Stimulated activated CD4-positive, alpha-beta T cell treated with anti-CD3 and anti-CD28 coated beads, Interleukin-2, amount 100 ng/mL, for 48 hours (primary cell): ENCODE data around the gene ZSWIM1.

Experiments
- DNase-seq, 2 donors: peaks; one replicate each; pipeline ENCODE4 v3.0.0-alpha.2; 2020

Gene ZSWIM1

GRCh38 chr20:45880988-45881788 lies at the start of gene ZSWIM1:
TSS of gene ZSWIM1 (plus strand) at chr20:45881227. CDS start at chr20:45882593, 1,366 bp downstream.
- DNase-seq: peak; percentile 97 to 99

- no peak for DNase-seq
Measured at GRCh38 chr20:45832619-45833018, 48.4 kb upstream of the ZSWIM1 start.

DNA sequence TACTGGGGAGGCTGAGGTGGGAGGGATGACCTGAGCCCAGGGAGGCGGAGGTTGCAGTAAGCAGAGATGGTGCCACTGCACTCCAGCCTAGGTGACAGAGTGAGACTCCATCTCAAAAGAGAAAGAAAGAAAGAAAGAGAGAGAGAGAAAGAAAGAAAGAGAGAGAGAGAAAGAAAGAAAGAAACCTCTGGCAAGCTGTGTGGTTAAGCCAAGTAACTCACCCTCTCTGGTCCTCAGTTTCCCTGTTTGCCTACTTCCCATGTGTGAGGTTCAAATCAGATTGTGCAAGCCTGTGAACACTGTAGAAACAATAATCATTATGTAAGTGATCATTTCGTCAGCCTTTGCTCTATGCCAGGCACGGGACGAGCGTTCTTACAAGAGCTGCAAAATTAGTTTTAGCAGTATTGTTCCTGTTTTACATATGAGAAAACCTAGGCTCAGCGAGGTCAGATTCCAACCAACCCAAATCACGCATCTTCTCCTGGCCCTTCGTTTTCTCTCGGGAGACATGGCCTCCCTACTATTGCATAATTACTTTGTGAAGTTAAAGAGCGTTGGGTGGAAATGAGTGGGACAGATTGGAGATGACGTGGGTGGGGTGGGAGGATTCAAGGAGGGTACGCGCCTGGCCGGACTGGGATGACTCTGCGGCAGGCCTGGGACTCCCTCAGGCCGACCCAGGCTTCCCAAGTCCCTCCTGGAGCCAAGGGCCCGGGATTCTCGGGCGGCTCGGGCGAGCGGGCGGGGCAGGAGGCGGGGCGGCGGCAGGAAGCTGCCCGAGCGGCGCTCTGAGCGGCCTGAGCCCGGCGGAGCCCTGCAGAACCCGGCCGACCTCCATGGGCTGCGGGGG lies 47.8 kb upstream of the ZSWIM1 start, which contains the start of gene SNX21:
Gene SNX21 (plus strand): TSS at position 770 of the 853 bp plus-strand sequence. CDS start 121 bp downstream, outside the sequence.
- DNase-seq: peak in 1 of 2 donors; percentile 21

DNA sequence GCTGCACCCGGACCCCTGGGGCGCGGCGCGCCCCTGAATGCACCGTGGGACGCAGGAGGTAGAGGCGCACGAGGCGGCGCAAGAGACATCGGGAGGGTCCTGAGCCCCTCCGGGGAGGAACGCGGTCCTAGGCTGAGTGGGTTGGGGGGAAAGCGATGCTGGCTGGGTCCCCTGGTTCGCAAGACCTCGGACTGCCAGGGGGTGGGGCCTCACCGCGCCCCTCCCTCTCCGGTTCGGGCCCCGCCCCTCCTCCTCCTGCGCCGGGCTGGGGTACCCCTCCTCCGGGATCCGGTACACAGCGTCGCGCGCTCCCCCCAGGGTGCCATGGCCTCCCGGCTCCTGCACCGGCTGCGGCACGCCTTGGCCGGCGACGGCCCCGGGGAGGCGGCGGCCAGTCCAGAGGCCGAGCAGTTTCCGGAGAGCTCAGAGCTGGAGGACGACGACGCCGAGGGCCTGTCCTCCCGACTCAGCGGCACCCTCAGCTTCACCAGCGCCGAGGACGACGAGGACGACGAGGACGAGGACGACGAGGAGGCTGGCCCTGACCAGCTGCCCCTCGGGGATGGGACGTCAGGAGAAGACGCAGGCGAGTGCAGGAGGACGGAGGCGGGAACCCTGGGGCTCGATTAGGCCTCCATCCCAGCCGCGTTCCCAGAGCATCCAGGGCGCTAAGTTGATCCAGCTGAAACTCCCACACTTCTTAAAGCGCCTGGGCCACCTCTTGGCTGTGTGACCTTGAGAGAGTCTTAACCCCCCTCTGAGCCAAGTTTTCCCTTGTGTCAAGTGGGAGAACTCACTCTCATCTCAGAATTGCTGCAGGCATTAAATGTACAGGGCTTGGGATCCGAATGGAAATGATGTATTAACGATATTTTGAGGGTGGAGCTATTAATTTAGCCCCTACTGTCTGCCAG lies 46.9 kb upstream of the ZSWIM1 start:
- DNase-seq: peak in 1 of 2 donors; percentile 36

DNA sequence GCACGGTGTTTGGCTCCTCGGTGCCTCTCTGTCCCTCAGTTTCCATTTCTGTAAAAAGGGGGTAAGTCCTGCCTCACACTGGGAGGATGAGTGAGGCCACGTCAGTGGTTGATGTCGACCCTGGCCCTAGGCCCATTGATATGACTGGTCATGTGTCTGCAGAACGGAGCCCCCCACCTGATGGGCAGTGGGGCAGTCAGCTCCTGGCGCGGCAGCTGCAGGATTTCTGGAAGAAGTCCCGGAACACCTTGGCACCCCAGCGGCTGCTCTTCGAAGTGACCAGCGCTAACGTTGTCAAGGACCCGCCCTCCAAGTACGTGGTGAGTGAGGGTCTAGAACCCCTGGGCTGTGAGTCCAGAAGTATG lies 46.2 kb upstream of the ZSWIM1 start:
- no peak for DNase-seq

DNA sequence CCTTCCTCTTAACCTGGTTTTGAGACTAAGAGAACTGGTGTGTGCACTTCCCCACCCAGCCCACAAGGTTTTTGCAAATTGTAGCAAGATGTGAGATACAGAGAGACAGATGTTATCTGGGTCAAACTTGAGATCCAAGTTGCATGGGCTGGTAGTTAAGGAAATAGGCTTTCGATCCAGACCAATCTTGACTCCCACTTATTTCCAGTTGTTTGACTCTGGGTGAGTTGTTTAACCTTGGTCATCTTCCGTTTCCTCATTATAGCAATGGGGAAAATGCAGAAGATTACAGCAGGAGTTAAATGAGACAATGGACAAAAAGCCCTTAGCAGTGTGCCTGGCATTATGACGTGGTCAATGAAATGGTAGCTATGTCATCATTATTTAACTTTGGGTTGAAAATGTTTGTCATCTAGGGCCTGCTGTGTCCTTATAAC lies 45.7 kb upstream of the ZSWIM1 start:
- DNase-seq: no peak

GRCh38 chr20:45835825-45836224 lies 45.2 kb upstream of the ZSWIM1 start:
- no peak for DNase-seq

DNA sequence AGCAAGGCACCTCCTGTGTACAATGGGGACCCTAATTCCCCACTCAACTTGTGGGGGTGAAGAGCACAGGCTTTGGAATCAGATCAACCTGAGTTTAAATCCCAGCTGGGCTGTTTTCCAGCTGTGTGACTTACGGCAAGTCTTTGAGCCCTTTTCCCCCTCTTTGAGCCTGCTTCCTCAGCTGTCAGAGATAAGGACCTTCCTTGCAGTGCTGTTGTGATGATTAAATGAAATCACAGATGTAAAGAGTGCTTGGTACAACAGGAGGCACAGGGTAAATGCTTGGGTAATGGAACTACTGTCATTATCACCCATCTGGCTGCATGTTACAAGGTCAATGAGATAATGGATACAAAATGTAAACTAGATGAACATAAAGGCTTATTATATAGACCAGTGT lies 44.2 kb upstream of the ZSWIM1 start:
- no peak for DNase-seq

DNA sequence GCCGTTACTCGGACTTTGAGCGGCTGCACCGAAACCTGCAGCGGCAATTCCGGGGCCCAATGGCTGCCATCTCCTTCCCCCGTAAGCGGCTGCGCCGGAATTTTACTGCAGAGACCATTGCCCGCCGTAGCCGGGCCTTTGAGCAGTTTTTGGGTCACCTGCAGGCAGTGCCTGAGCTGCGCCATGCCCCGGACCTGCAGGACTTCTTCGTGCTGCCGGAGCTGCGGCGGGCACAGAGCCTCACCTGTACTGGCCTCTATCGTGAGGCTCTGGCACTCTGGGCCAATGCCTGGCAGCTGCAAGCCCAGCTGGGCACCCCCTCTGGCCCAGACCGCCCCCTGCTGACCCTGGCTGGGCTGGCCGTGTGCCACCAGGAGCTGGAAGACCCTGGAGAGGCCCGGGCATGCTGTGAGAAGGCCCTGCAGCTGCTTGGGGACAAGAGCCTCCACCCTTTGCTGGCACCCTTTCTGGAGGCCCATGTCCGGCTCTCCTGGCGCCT lies 40.3 kb upstream of the ZSWIM1 start:
- DNase-seq: no peak

DNA sequence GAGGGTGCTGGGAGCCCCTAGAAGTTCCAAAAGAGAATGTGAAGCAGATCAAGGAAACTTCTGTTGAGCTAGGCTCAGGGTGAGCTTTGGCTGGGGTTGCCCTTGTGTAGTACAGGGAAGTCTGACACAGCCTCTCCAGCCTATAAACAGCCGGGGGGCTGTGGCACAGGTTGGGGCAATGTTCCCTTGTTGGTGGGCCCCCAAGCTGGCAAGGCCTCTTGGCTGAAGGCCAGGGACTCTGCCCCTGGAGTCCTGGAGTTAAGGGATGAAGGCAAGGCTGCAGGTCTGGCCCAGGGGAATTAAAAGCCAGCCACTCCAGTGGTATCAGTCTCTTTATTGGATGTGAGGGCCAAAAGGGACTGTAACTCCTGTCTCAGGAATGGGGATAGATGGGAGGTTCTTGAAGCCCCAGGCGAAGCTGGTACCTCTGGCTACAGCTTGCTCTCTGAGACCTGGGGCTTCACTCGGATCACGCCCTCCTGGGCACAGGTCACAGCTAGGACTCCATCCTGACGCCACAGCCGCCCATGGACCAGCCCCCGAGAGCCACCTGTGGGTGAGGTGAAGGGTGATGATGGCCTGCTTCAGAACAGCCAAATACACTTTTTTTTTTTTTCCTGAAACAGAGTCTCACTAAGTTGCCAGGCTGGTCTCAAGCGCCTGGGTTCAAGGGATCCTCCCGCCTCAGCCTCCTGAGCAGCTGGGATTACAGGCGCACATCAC lies 39.5 kb upstream of the ZSWIM1 start:
- no peak for DNase-seq

- DNase-seq: no peak
Measured at GRCh38 chr20:45842169-45842812, 38.7 kb upstream of the ZSWIM1 start.

GRCh38 chr20:45843506-45843905 lies 37.5 kb upstream of the ZSWIM1 start:
- no peak for DNase-seq

- DNase-seq: no peak
Measured at GRCh38 chr20:45845452-45845851, 35.6 kb upstream of the ZSWIM1 start.

GRCh38 chr20:45848421-45848820 lies 32.6 kb upstream of the ZSWIM1 start:
- no peak for DNase-seq

GRCh38 chr20:45848969-45849582 lies 32.0 kb upstream of the ZSWIM1 start:
- DNase-seq: no peak

GRCh38 chr20:45850238-45850637 lies 30.8 kb upstream of the ZSWIM1 start:
- DNase-seq: no peak

- DNase-seq: no peak
Measured at GRCh38 chr20:45850926-45851325, 30.1 kb upstream of the ZSWIM1 start.

GRCh38 chr20:45851501-45851900 lies 29.5 kb upstream of the ZSWIM1 start:
- no peak for DNase-seq

GRCh38 chr20:45852326-45852725 lies 28.7 kb upstream of the ZSWIM1 start:
- DNase-seq: no peak

DNA sequence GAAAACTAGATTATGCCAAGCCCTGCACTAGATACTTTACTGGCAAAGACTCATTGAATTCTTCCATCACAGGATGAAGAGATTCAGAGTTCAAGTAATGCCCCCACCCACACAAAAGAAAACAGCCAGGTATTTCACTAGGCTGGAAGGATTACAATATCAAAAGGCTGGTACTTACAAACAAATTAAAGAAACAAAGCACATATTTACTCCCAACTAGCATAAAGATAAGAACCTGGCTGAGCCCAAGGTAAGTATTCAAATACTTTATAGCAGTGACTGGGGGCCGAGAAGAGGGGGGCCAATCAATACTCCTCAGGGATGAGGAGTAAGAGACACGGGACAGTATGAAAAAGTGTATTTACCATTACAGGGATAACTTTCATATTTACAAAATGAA lies 27.5 kb upstream of the ZSWIM1 start:
- no peak for DNase-seq
